Neural progenitor cell (in vitro differentiated cells): ENCODE measurements around the gene RRAS2. TPM values are rescaled to one million over a fixed set of nuclear protein-coding genes. Genes with fewer than 3 reads are reported as not detected.
A peak's percentile ranks its signal among the peaks of the same experiment; 100 is the strongest.

Experiments used
- DNase-seq: peaks from one replicate; pipeline ENCODE4 v3.0.0-alpha.2; 2016; ENCODE audit warnings: low spot score
- H2AFZ ChIP-seq: fragments of 200-600 bp; sonication (generic); replicated peaks from 2 replicates; pipeline ENCODE4 v1.6.1; 2016; ENCODE audit warnings: antibody characterized with exemption
- H3F3A ChIP-seq: fragments of 200-600 bp; sonication (generic); 2 replicates; pipeline ENCODE4 v1.6.1; 2016; ENCODE audit warnings: antibody characterized with exemption, low read depth
- H3K27ac ChIP-seq: fragments of 200-600 bp; sonication (generic); 2 replicates; pipeline ENCODE4 v1.5.1; 2016; ENCODE audit warnings: mild to moderate bottlenecking
- H3K27me3 ChIP-seq: fragments of 200-600 bp; sonication (generic); 2 replicates; pipeline ENCODE4 v1.6.1; 2016; ENCODE audit warnings: mild to moderate bottlenecking, moderate library complexity
- H3K36me3 ChIP-seq: fragments of 200-600 bp; sonication (generic); 2 replicates; pipeline ENCODE4 v1.5.1; 2016
- H3K4me1 ChIP-seq: fragments of 200-600 bp; sonication (generic); 2 replicates; pipeline ENCODE4 v1.6.1; 2016; ENCODE audit warnings: mixed run types
- H3K4me2 ChIP-seq: fragments of 200-600 bp; sonication (generic); 2 replicates; pipeline ENCODE4 v1.6.1; 2016
- H3K4me3 ChIP-seq: fragments of 200-600 bp; sonication (generic); 2 replicates; pipeline ENCODE4 v1.5.1; 2016
- H3K79me2 ChIP-seq: fragments of 200-600 bp; sonication (generic); 2 replicates; pipeline ENCODE4 v1.6.1; 2016; ENCODE audit warnings: low read depth
- H3K9ac ChIP-seq: fragments of 200-600 bp; sonication (generic); 2 replicates; pipeline ENCODE4 v1.6.1; 2016
- H3K9me3 ChIP-seq: fragments of 200-600 bp; sonication (generic); 2 replicates; pipeline ENCODE4 v1.5.1; 2016; ENCODE audit warnings: low read depth
- H4K20me1 ChIP-seq: fragments of 200-600 bp; sonication (generic); 2 replicates; pipeline ENCODE4 v1.6.1; 2016; ENCODE audit warnings: low read depth
- H3K27ac Mint-ChIP-seq: 3 replicates; pipeline ENCODE4 v1.8.0; 2021; ENCODE audit warnings: mixed read lengths
- H3K27me3 Mint-ChIP-seq: 2 replicates; pipeline ENCODE4 v1.8.0; 2022; ENCODE audit warnings: low read depth, mild to moderate bottlenecking, inconsistent platforms, moderate library complexity, mixed read lengths; ENCODE audit not compliant: insufficient read depth
- H3K36me3 Mint-ChIP-seq: 3 replicates; pipeline ENCODE4 v1.8.0; 2021; ENCODE audit warnings: mixed read lengths
- H3K4me1 Mint-ChIP-seq: 3 replicates; pipeline ENCODE4 v1.8.0; 2021; ENCODE audit warnings: mixed read lengths
- H3K4me3 Mint-ChIP-seq: 3 replicates; pipeline ENCODE4 v1.8.0; 2021; ENCODE audit warnings: mild to moderate bottlenecking, moderate library complexity, mixed read lengths
- H3K9me3 Mint-ChIP-seq: 3 replicates; pipeline ENCODE4 v1.8.0; 2020; ENCODE audit warnings: mixed read lengths
- CTCF ChIP-seq: fragments of 200-600 bp; sonication (generic); IDR thresholded peaks from 2 replicates; pipeline ENCODE4 v1.5.1; 2017; ENCODE audit warnings: antibody characterized with exemption, mild to moderate bottlenecking
- EZH2 ChIP-seq: fragments of 200-600 bp; sonication (generic); IDR thresholded peaks from 2 replicates; pipeline ENCODE4 v1.6.1; 2017; ENCODE audit warnings: antibody characterized with exemption, mild to moderate bottlenecking, moderate library complexity
- EZH2phosphoT487 ChIP-seq: fragments of 200-600 bp; sonication (generic); IDR thresholded peaks from 2 replicates; pipeline ENCODE4 v1.6.1; 2017; ENCODE audit warnings: antibody characterized with exemption
- total RNA-seq: library from RNA; depleted of rRNA; stranded (reverse); fragments of >200 nt; gene quantifications from 2 replicates; pipeline ENCODE4 v1.2.3, GENCODE V29; 2015; ENCODE audit warnings: low replicate concordance

Gene RRAS2
- total RNA-seq, 1 donor from 2014 or later = 129 TPM

GRCh38 chr11:14323118-14323676 lies 35.8 kb downstream of the RRAS2 start:
- Mint-ChIP-seq H3K9me3 (no peaks in the 10 kb centered on the region), H3K4me1 (peaks cover 12% of the 10 kb centered on the region), H3K27me3 (no peaks in the 10 kb centered on the region), H3K36me3 (peaks cover 2% of the 10 kb centered on the region), H3K4me3 (no peak overlapping the region), H3K27ac (no peak overlapping the region)
- no peak for TF ChIP-seq CTCF
- no peak for TF ChIP-seq EZH2
- no peak for TF ChIP-seq EZH2phosphoT487
- no peak overlapping the region for H3K27ac ChIP-seq
- DNase-seq = no peak
- H3K36me3 ChIP-seq = no peaks in the 10 kb centered on the region
- H3F3A ChIP-seq = no peaks in the 10 kb centered on the region
- H3K79me2 ChIP-seq = peaks cover 95% of the 10 kb centered on the region
- no peak overlapping the region for H3K9ac ChIP-seq
- H2AFZ ChIP-seq = no peak overlapping the region
- no peaks in the 10 kb centered on the region for H3K9me3 ChIP-seq
- peaks cover 10% of the 10 kb centered on the region for H4K20me1 ChIP-seq
- H3K27me3 ChIP-seq = no peaks in the 10 kb centered on the region
- H3K4me2 ChIP-seq = no peak overlapping the region
- H3K4me3 ChIP-seq = no peak overlapping the region
- peaks cover 11% of the 10 kb centered on the region for H3K4me1 ChIP-seq

- Histone ChIP-seq H3K27me3 (no peaks in the 10 kb centered on the region), H3K4me2 (no peak overlapping the region), H4K20me1 (peaks cover 17% of the 10 kb centered on the region), H3F3A (no peaks in the 10 kb centered on the region), H3K4me1 (peaks cover 11% of the 10 kb centered on the region), H3K36me3 (no peaks in the 10 kb centered on the region), H3K9ac (no peak overlapping the region), H3K79me2 (peaks cover 95% of the 10 kb centered on the region), H3K4me3 (no peak overlapping the region), H3K9me3 (no peaks in the 10 kb centered on the region), H3K27ac (no peak overlapping the region), H2AFZ (no peak overlapping the region)
- TF ChIP-seq EZH2phosphoT487 (no peak), EZH2 (no peak), CTCF (no peak)
- no peak overlapping the region for H3K4me3 Mint-ChIP-seq
- H3K4me1 Mint-ChIP-seq = peaks cover 12% of the 10 kb centered on the region
- H3K9me3 Mint-ChIP-seq = no peaks in the 10 kb centered on the region
- H3K36me3 Mint-ChIP-seq = peaks cover 2% of the 10 kb centered on the region
- no peaks in the 10 kb centered on the region for H3K27me3 Mint-ChIP-seq
- DNase-seq = no peak
- H3K27ac Mint-ChIP-seq = no peak overlapping the region
Observed at GRCh38 chr11:14322510-14322909, 36.5 kb downstream of the RRAS2 start.

GRCh38 chr11:14320020-14320419 lies 39.0 kb downstream of the RRAS2 start:
- no peak overlapping the region for H3K27ac Mint-ChIP-seq
- H3K4me3 Mint-ChIP-seq = no peak overlapping the region

More at GRCh38 chr11:14320020-14320419, 39.0 kb downstream of the RRAS2 start:
- H3K27me3 ChIP-seq = no peaks in the 10 kb centered on the region
- H3K36me3 ChIP-seq = no peaks in the 10 kb centered on the region
- no peak overlapping the region for H2AFZ ChIP-seq
- Mint-ChIP-seq H3K4me1 (peaks cover 11% of the 10 kb centered on the region), H3K27me3 (no peaks in the 10 kb centered on the region), H3K36me3 (peaks cover 2% of the 10 kb centered on the region), H3K9me3 (no peaks in the 10 kb centered on the region)
- TF ChIP-seq EZH2phosphoT487 (no peak), CTCF (no peak), EZH2 (no peak)
- no peaks in the 10 kb centered on the region for H3K9me3 ChIP-seq
- no peak for DNase-seq
- peaks cover 11% of the 10 kb centered on the region for H3K4me1 ChIP-seq
- H3K9ac ChIP-seq = no peak overlapping the region
- no peaks in the 10 kb centered on the region for H3F3A ChIP-seq
- no peak overlapping the region for H3K4me3 ChIP-seq
- peaks cover 98% of the 10 kb centered on the region for H3K79me2 ChIP-seq
- H4K20me1 ChIP-seq = peaks cover 28% of the 10 kb centered on the region
- peak overlapping the region; percentile 12 for H3K27ac ChIP-seq
- H3K4me2 ChIP-seq = no peak overlapping the region
